ENCODE measurements around the gene UNC13C.
"Not testable (repeated sequence)": the region's sequence is repeated elsewhere in the genome, so short reads cannot be mapped to it uniquely, and the experiment has no call there.

UNC13C gene

DNA sequence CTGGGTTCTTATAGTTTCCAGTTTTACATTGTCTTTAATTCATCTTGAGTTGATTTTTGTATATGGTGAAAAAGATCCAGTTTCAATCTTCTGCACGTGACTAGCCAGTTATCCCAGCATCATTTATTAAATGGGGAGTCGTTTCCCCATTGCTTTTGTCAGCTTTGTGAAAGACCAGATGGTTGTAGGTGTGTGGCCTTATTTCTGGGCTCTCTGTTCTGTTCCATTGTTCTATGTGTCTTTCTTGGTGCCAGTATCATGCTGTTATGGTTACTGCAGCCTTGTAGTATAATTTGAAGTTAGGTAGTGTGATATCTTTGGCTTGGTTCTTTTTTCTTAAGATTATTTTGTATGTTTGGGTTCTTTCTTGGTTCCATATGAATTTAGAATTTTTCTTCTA lies 432.2 kb downstream of the UNC13C start:
- H3K27me3 ChIP-seq (replicated peaks; ENCODE audit: control insufficient read depth, insufficient read depth, low read length): no peaks in the 10 kb centered on the region
- TF ChIP-seq, protein P1, sequence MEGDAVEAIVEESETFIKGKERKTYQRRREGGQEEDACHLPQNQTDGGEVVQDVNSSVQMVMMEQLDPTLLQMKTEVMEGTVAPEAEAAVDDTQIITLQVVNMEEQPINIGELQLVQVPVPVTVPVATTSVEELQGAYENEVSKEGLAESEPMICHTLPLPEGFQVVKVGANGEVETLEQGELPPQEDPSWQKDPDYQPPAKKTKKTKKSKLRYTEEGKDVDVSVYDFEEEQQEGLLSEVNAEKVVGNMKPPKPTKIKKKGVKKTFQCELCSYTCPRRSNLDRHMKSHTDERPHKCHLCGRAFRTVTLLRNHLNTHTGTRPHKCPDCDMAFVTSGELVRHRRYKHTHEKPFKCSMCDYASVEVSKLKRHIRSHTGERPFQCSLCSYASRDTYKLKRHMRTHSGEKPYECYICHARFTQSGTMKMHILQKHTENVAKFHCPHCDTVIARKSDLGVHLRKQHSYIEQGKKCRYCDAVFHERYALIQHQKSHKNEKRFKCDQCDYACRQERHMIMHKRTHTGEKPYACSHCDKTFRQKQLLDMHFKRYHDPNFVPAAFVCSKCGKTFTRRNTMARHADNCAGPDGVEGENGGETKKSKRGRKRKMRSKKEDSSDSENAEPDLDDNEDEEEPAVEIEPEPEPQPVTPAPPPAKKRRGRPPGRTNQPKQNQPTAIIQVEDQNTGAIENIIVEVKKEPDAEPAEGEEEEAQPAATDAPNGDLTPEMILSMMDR (IDR thresholded peaks at IDR 0.05; ENCODE audit: insufficient read depth, low read length, poor library complexity, severe bottlenecking): no peak
- H3K36me3 ChIP-seq (ENCODE audit: control insufficient read depth, insufficient read depth, low read length): no peaks in the 10 kb centered on the region
- H3K4me3 ChIP-seq (replicated peaks; ENCODE audit: low read depth, low read length): no peak overlapping the region
- no peak for DNase-seq (ENCODE audit: extremely low read depth, insufficient read length)

- DNase-seq (ENCODE audit: extremely low read depth, insufficient read length): no peak
- TF ChIP-seq, protein P1 (IDR thresholded peaks at IDR 0.05; ENCODE audit: insufficient read depth, low read length, poor library complexity, severe bottlenecking): no peak
- Histone ChIP-seq H3K27me3 (replicated peaks; ENCODE audit: control insufficient read depth, insufficient read depth, low read length) (no peaks in the 10 kb centered on the region), H3K36me3 (ENCODE audit: control insufficient read depth, insufficient read depth, low read length) (no peaks in the 10 kb centered on the region), H3K4me3 (replicated peaks; ENCODE audit: low read depth, low read length) (no peak overlapping the region)
These were observed 445.9 kb downstream of the UNC13C start for GRCh38 chr15:54424171-54424570.

DNA sequence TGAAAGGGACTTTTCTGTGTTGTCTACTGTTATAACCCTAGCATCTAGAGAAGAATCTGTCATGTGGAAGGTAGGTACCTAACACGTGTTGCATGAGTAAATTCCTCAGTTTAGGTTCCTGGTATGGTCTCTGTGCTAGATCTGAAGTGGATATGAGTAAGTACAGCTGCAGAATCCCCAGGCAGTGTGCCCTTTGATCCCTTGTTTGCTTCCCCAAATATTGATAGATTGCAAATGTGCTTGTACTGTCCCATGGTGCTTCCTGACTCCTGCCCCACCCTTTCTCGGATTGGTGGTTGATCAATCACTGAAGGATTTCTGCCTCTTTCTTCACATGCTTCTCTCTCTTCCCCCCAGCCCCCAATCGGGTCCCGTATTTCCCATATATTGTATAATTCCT lies 450.4 kb downstream of the UNC13C start:
- no peak for DNase-seq (ENCODE audit: extremely low read depth, insufficient read length)
- TF ChIP-seq, protein P1 (IDR thresholded peaks at IDR 0.05; ENCODE audit: insufficient read depth, low read length, poor library complexity, severe bottlenecking): no peak
- Histone ChIP-seq H3K36me3 (ENCODE audit: control insufficient read depth, insufficient read depth, low read length) (no peaks in the 10 kb centered on the region), H3K4me3 (replicated peaks; ENCODE audit: low read depth, low read length) (no peak overlapping the region), H3K27me3 (replicated peaks; ENCODE audit: control insufficient read depth, insufficient read depth, low read length) (no peaks in the 10 kb centered on the region)

DNA sequence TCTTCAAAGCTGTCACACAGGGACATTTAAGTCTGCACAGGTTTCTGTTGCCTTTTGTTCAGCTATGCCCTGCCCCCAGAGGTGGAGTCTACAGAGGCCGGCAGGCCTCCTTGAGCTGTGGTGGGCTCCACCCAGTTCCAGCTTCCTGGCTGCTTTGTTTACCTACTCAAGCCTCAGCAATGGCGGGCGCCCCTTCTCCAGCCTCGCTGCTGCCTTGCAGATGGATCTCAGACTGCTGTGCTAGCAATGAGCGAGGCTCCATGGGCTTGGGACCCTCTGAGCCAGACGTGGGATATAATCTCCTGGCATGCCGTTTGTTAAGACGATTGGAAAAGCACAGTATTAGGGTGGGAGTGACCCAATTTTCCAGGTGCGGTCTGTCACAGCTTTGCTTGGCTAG lies 472.0 kb downstream of the UNC13C start:
- not testable (repeated sequence) for H3K27me3 ChIP-seq (replicated peaks; ENCODE audit: control insufficient read depth, insufficient read depth, low read length); H3K36me3 ChIP-seq (ENCODE audit: control insufficient read depth, insufficient read depth, low read length); H3K4me3 ChIP-seq (replicated peaks; ENCODE audit: low read depth, low read length); DNase-seq (ENCODE audit: extremely low read depth, insufficient read length)

GRCh38 chr15:54456413-54456812 lies 478.2 kb downstream of the UNC13C start:
- Histone ChIP-seq H3K4me3 (replicated peaks; ENCODE audit: low read depth, low read length) (no peak overlapping the region), H3K27me3 (replicated peaks; ENCODE audit: control insufficient read depth, insufficient read depth, low read length) (no peaks in the 10 kb centered on the region), H3K36me3 (ENCODE audit: control insufficient read depth, insufficient read depth, low read length) (no peaks in the 10 kb centered on the region)
- DNase-seq (ENCODE audit: extremely low read depth, insufficient read length): no peak
- TF ChIP-seq, protein P1 (IDR thresholded peaks at IDR 0.05; ENCODE audit: insufficient read depth, low read length, poor library complexity, severe bottlenecking): no peak

DNA sequence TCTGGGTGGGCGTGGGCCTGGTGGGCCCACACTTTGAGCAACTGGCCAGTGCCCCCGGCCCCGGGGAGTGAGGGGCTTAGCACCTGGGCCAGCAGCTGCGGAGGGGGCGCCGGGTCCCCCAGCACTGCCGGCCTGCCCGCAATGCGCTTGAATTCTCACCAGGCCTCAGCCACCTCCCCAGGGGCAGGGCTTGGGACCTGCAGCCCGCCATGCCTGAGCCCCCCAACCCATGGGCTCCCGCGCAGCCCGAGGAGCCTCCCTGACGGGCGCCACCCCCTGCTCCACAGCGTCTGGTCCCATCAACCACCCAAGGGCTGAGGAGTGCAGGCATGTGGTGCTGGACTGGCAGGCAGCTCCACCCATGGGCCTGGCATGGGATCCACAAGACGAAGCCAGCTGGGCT lies 484.3 kb downstream of the UNC13C start:
- DNase-seq (ENCODE audit: extremely low read depth, insufficient read length): no peak
- Histone ChIP-seq H3K4me3 (replicated peaks; ENCODE audit: low read depth, low read length) (no peak overlapping the region), H3K27me3 (replicated peaks; ENCODE audit: control insufficient read depth, insufficient read depth, low read length) (no peaks in the 10 kb centered on the region), H3K36me3 (ENCODE audit: control insufficient read depth, insufficient read depth, low read length) (no peaks in the 10 kb centered on the region)
- TF ChIP-seq, protein P1 (IDR thresholded peaks at IDR 0.05; ENCODE audit: insufficient read depth, low read length, poor library complexity, severe bottlenecking): no peak

Measured in GM06990 (cell line).